ENCODE results near the gene IFIT5. TPM values are rescaled to one million over a fixed set of nuclear protein-coding genes. Genes with fewer than 3 reads are reported as not detected.

Gene IFIT5
- total RNA-seq, 1 donor from 2014 or later = 12.9 TPM

GRCh38 chr10:89371987-89372386 lies 42.4 kb upstream of the IFIT5 start:
- no peaks in the 10 kb centered on the region for H3K9me3 Mint-ChIP-seq

GRCh38 chr10:89373916-89374711 lies 40.3 kb upstream of the IFIT5 start:
- H3K36me3 Mint-ChIP-seq (ENCODE audit: low read depth) = no peaks in the 10 kb centered on the region
- no peak overlapping the region for H3K4me3 Mint-ChIP-seq
- no peaks in the 10 kb centered on the region for H3K27me3 Mint-ChIP-seq (ENCODE audit: low read depth)
- no peak for DNase-seq (ENCODE audit: low read depth, low spot score)
- H3K9me3 Mint-ChIP-seq = no peaks in the 10 kb centered on the region
- H3K27ac Mint-ChIP-seq (ENCODE audit: unreplicated experiment) = no peak overlapping the region
- H3K4me1 Mint-ChIP-seq = peaks cover 19% of the 10 kb centered on the region
- TF ChIP-seq CTCF (conservative IDR thresholded peaks at IDR 0.05) = no peak

More at GRCh38 chr10:89371987-89372386, 42.4 kb upstream of the IFIT5 start:
- Mint-ChIP-seq H3K4me1 (peaks cover 38% of the 10 kb centered on the region), H3K4me3 (no peak overlapping the region), H3K27me3 (ENCODE audit: low read depth) (no peaks in the 10 kb centered on the region), H3K27ac (ENCODE audit: unreplicated experiment) (no peak overlapping the region), H3K36me3 (ENCODE audit: low read depth) (no peaks in the 10 kb centered on the region)
- no peak for TF ChIP-seq CTCF (conservative IDR thresholded peaks at IDR 0.05)
- DNase-seq (ENCODE audit: low read depth, low spot score) = no peak

GRCh38 chr10:89374713-89375141 lies 39.6 kb upstream of the IFIT5 start:
- no peak overlapping the region for H3K27ac Mint-ChIP-seq (ENCODE audit: unreplicated experiment)
- DNase-seq (ENCODE audit: low read depth, low spot score) = no peak
- no peaks in the 10 kb centered on the region for H3K36me3 Mint-ChIP-seq (ENCODE audit: low read depth)
- H3K9me3 Mint-ChIP-seq = no peaks in the 10 kb centered on the region
- H3K4me1 Mint-ChIP-seq = peaks cover 13% of the 10 kb centered on the region
- no peak overlapping the region for H3K4me3 Mint-ChIP-seq
- TF ChIP-seq CTCF (conservative IDR thresholded peaks at IDR 0.05) = no peak
- no peaks in the 10 kb centered on the region for H3K27me3 Mint-ChIP-seq (ENCODE audit: low read depth)

GRCh38 chr10:89377705-89378637 lies 36.4 kb upstream of the IFIT5 start, which contains the start of gene IFIT1B:
TSS of gene IFIT1B (plus strand) at chr10:89378056. CDS start at chr10:89378136, 80 bp downstream.
- no peaks in the 10 kb centered on the region for H3K9me3 Mint-ChIP-seq
- no peak within 1 kb of the TSS for H3K4me3 Mint-ChIP-seq
- H3K4me1 Mint-ChIP-seq = peaks cover 12% of the 10 kb centered on the region
- no peak for TF ChIP-seq CTCF (conservative IDR thresholded peaks at IDR 0.05)
- no peaks in the 10 kb centered on the region for H3K27me3 Mint-ChIP-seq (ENCODE audit: low read depth)
- DNase-seq (ENCODE audit: low read depth, low spot score) = no peak
- no peaks in the 10 kb centered on the region for H3K36me3 Mint-ChIP-seq (ENCODE audit: low read depth)
- H3K27ac Mint-ChIP-seq (ENCODE audit: unreplicated experiment) = no peak within 1 kb of the TSS

GRCh38 chr10:89379103-89379502 lies 35.3 kb upstream of the IFIT5 start:
- Mint-ChIP-seq H3K4me1 (peaks cover 6% of the 10 kb centered on the region), H3K27ac (ENCODE audit: unreplicated experiment) (no peak overlapping the region)
- no peak for TF ChIP-seq CTCF (conservative IDR thresholded peaks at IDR 0.05)

More at GRCh38 chr10:89379103-89379502, 35.3 kb upstream of the IFIT5 start:
- Mint-ChIP-seq H3K4me3 (no peak overlapping the region), H3K9me3 (no peaks in the 10 kb centered on the region), H3K36me3 (ENCODE audit: low read depth) (no peaks in the 10 kb centered on the region), H3K27me3 (ENCODE audit: low read depth) (no peaks in the 10 kb centered on the region)
- no peak for DNase-seq (ENCODE audit: low read depth, low spot score)
